Progenitor cell of endocrine pancreas (in vitro differentiated cells): Measurements from ENCODE around the gene MYRIP. TPM values are rescaled to one million over a fixed set of nuclear protein-coding genes. Genes with fewer than 3 reads are reported as not detected.

Experiments used
- DNase-seq: peaks from one replicate; pipeline ENCODE4 v3.0.0; 2021; ENCODE audit warnings: low spot score; ENCODE audit not compliant: unreplicated experiment
- H3K27ac Mint-ChIP-seq: 2 replicates; pipeline ENCODE4 v1.8.0; 2021; ENCODE audit warnings: mild to moderate bottlenecking, moderate library complexity, mixed read lengths
- H3K27me3 Mint-ChIP-seq: 2 replicates; pipeline ENCODE4 v1.8.0; 2021; ENCODE audit warnings: mixed read lengths
- H3K36me3 Mint-ChIP-seq: 2 replicates; pipeline ENCODE4 v1.8.0; 2022; ENCODE audit warnings: mixed read lengths; ENCODE audit not compliant: insufficient read depth
- H3K4me1 Mint-ChIP-seq: 2 replicates; pipeline ENCODE4 v1.8.0; 2021; ENCODE audit warnings: low read depth, mixed read lengths
- H3K4me3 Mint-ChIP-seq: 2 replicates; pipeline ENCODE4 v1.8.0; 2021; ENCODE audit warnings: low read depth, mild to moderate bottlenecking, moderate library complexity, mixed read lengths
- H3K9me3 Mint-ChIP-seq: 2 replicates; pipeline ENCODE4 v1.8.0; 2021; ENCODE audit warnings: low read depth, mixed read lengths
- CTCF ChIP-seq: fragments of 200-600 bp; sonication (generic); IDR thresholded peaks from one replicate; pipeline ENCODE4 v1.5.0; 2021; ENCODE audit warnings: antibody characterized with exemption, mild to moderate bottlenecking; ENCODE audit not compliant: unreplicated experiment
- total RNA-seq: library from RNA; stranded (reverse); gene quantifications from 2 replicates; pipeline ENCODE4 v1.2.1, GENCODE V29; 2021

MYRIP gene
- total RNA-seq, 1 donor from 2014 or later: 0.57 TPM

DNA sequence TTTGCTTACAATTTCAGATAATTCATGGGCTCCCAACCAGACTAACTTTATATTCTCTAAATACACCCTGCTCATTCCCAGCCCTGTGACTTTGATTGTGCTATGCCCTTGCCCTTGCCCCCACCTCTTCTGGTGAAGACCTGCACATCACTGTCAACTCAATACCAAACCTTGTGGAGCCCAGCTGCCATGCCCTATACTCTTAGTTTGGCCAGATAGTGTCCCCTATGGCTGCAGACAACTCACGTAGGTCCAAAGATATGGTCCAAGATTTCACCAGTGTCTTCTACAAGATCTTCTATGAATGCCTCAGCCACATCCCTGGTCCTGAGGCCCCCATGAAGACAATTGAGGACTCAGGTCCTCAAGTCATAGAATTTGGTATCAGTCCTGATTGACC is 381.8 kb downstream of the MYRIP start:
- Mint-ChIP-seq H3K4me3 (no peak overlapping the region), H3K27ac (no peak overlapping the region), H3K4me1 (no peaks in the 10 kb centered on the region), H3K9me3 (peaks cover 2% of the 10 kb centered on the region), H3K36me3 (no peaks in the 10 kb centered on the region), H3K27me3 (no peaks in the 10 kb centered on the region)
- no peak for DNase-seq
- no peak for TF ChIP-seq CTCF

- peak; percentile 93 for TF ChIP-seq CTCF
- H3K4me3 Mint-ChIP-seq: no peak overlapping the region
- no peak overlapping the region for H3K27ac Mint-ChIP-seq
- no peaks in the 10 kb centered on the region for H3K27me3 Mint-ChIP-seq
- H3K36me3 Mint-ChIP-seq: no peaks in the 10 kb centered on the region
- H3K9me3 Mint-ChIP-seq: peaks cover 2% of the 10 kb centered on the region
- no peaks in the 10 kb centered on the region for H3K4me1 Mint-ChIP-seq
- DNase-seq: peak; percentile 59
Measured at GRCh38 chr3:40191850-40192448, 382.5 kb downstream of the MYRIP start.

DNA sequence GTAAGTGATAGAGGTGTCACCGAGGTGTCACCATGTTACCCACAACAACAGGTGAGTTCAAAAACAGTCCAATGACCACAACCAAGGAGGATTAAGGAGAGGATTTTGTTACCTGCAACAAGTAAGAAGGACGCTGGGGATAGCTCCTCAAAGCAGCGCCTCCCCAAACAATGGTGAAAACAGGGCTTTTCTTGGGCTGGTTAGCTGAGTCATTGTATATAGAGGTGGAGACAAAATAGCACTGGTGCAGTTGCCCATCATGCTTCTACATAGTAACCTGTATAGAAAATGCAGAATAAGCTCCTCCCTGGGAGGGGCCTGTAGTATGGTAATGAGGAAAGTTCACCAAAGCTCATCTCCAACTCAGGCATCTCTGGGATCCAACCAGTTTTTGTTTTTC is 383.2 kb downstream of the MYRIP start:
- peaks cover 2% of the 10 kb centered on the region for H3K9me3 Mint-ChIP-seq
- no peak for DNase-seq
- no peak overlapping the region for H3K27ac Mint-ChIP-seq

GRCh38 chr3:40196966-40197365 is 387.6 kb downstream of the MYRIP start:
- no peak for TF ChIP-seq CTCF
- no peak for DNase-seq
- Mint-ChIP-seq H3K9me3 (peaks cover 2% of the 10 kb centered on the region), H3K27ac (no peak overlapping the region), H3K4me1 (no peaks in the 10 kb centered on the region), H3K36me3 (no peaks in the 10 kb centered on the region), H3K4me3 (no peak overlapping the region), H3K27me3 (no peaks in the 10 kb centered on the region)

More for the DNA sequence above, 383.2 kb downstream of the MYRIP start:
- H3K36me3 Mint-ChIP-seq: no peaks in the 10 kb centered on the region
- no peak overlapping the region for H3K4me3 Mint-ChIP-seq
- no peaks in the 10 kb centered on the region for H3K4me1 Mint-ChIP-seq
- H3K27me3 Mint-ChIP-seq: no peaks in the 10 kb centered on the region
- no peak for TF ChIP-seq CTCF

DNA sequence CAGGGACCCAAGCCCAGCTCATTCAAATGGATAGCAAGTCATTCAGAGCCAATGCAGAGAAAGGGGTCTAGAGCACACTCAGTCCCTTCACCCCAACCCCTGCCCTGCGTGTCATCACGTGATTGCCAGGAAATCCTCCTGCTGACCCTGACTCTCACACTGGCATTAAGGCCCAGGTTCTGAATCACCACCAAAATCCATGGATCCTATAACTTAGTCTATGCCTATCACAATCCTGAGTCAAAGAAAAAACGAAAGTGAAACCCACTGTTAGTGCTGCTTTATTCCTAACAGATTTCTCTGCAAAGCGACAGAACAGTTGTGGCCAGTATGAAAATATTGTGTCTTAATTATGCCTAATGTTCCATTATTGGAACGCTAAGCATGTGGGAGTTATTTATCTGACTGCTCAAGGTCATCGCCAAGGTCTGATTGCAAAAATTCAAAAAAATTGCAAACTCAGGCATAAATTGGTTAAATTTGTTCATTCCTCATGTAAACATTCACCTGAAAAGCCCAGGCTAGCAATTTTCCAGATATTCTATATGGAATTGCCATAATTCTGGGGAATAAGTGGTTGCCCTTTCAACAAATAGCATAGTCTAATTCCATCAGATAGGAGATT is 391.4 kb downstream of the MYRIP start:
- H3K27ac Mint-ChIP-seq: no peak overlapping the region
- no peaks in the 10 kb centered on the region for H3K9me3 Mint-ChIP-seq
- no peaks in the 10 kb centered on the region for H3K36me3 Mint-ChIP-seq
- no peak overlapping the region for H3K4me3 Mint-ChIP-seq
- no peaks in the 10 kb centered on the region for H3K4me1 Mint-ChIP-seq
- no peaks in the 10 kb centered on the region for H3K27me3 Mint-ChIP-seq
- no peak for DNase-seq
- TF ChIP-seq CTCF: no peak
